ENCODE results near the gene IRAK3. TPM values are rescaled to one million over a fixed set of nuclear protein-coding genes. Genes with fewer than 3 reads are reported as not detected.

IRAK3 gene
- total RNA-seq, 1 experiment from 2014 or later, result 0.44 TPM

DNA sequence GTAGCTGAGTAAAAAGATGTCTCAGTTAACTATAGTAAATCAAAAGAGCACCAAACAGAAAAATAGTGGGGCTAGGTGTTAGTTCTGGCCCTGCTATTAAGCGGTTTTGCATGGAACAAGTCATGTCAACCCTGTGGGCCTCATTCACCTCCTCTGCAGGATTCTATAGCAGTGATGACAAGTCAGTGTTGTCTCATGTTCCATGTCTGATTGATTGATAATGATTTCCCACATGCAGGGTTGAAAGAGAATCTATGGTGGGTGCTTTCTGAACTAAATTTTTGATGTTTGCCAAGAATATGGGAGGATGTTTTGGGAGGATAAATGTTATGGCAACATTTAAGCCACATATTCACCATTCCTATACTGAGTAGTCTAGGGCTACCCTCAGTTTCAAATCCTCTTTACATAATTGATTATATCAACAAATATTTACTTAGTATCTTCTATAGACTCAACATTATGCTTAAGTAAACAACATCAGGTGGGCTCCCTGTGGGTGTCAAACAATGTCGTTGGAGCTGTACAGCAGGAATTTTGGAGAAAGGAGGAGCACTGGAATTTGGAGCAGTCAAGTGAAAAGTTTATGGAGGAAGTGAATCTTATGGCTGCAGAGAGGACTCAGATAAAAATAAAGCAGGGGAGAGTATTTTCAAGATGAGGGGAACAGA is 48.6 kb downstream of the IRAK3 start:
- Histone ChIP-seq H3K79me1 (ENCODE audit: insufficient read depth, low read depth, low read length, poor library complexity, severe bottlenecking) (no peaks in the 10 kb centered on the region), H3K9ac (ENCODE audit: extremely low read depth, insufficient read length, low read length) (no peak overlapping the region), H3K4me1 (ENCODE audit: insufficient read depth, low read length) (no peaks in the 10 kb centered on the region), H2AK5ac (ENCODE audit: insufficient read length, low read length) (no peak overlapping the region), H2AFZ (ENCODE audit: low read length) (no peak overlapping the region), H2BK120ac (ENCODE audit: low read depth, low read length, poor library complexity, severe bottlenecking) (no peak overlapping the region), H3K23ac (ENCODE audit: insufficient read length, low read depth, low read length) (no peak overlapping the region), H3K79me2 (ENCODE audit: insufficient read depth, low read length) (no peaks in the 10 kb centered on the region), H3K27ac (ENCODE audit: insufficient read length, low read depth, low read length) (no peak overlapping the region), H3K4ac (ENCODE audit: low read depth, low read length) (no peak overlapping the region), H3K18ac (ENCODE audit: insufficient read length, low read depth, low read length) (no peak overlapping the region), H3K27me3 (ENCODE audit: insufficient read depth, low read length) (no peaks in the 10 kb centered on the region), H3K56ac (ENCODE audit: insufficient read length, low read depth, low read length) (no peak overlapping the region), H3T11ph (ENCODE audit: low read length) (no peak overlapping the region), H2BK5ac (ENCODE audit: insufficient read length, low read length) (no peak overlapping the region), H2BK12ac (ENCODE audit: insufficient read length, low read depth, low read length) (no peak overlapping the region), H4K5ac (ENCODE audit: insufficient read length, low read depth, low read length) (no peak overlapping the region), H2BK20ac (ENCODE audit: low read depth, low read length, poor library complexity, severe bottlenecking) (no peak overlapping the region), H4K8ac (replicated peaks; ENCODE audit: insufficient read length, low read depth, low read length) (no peak overlapping the region), H3K23me2 (ENCODE audit: insufficient read length, low read depth, low read length, poor library complexity, severe bottlenecking) (no peaks in the 10 kb centered on the region), H3K14ac (ENCODE audit: insufficient read depth, low read length) (no peak overlapping the region), H4K20me1 (ENCODE audit: control insufficient read depth, insufficient read depth, insufficient read length) (no peaks in the 10 kb centered on the region), H4K91ac (ENCODE audit: insufficient read length, low read depth, low read length) (no peak overlapping the region), H2BK15ac (ENCODE audit: low read depth, low read length) (no peak overlapping the region), H3K9me3 (ENCODE audit: control insufficient read depth, low read depth, low read length) (no peaks in the 10 kb centered on the region), H3K4me2 (ENCODE audit: insufficient read depth, insufficient read length, low read length) (no peak overlapping the region)
- Mint-ChIP-seq H3K4me1 (peaks cover 26 to 27% of the 10 kb centered on the region in 2 experiments), H3K36me3 (ENCODE audit: insufficient read depth in 1 of 3, low read depth in 3 of 3) (no peaks in the 10 kb centered on the region; a peak in 1 of 7 replicates), H3K4me3 (no peak overlapping the region), H3K9me3 (no peaks in the 10 kb centered on the region), H3K27me3 (ENCODE audit: low read depth) (peaks cover 8% of the 10 kb centered on the region), H3K27ac (no peak overlapping the region)
- TF ChIP-seq, protein P1, sequence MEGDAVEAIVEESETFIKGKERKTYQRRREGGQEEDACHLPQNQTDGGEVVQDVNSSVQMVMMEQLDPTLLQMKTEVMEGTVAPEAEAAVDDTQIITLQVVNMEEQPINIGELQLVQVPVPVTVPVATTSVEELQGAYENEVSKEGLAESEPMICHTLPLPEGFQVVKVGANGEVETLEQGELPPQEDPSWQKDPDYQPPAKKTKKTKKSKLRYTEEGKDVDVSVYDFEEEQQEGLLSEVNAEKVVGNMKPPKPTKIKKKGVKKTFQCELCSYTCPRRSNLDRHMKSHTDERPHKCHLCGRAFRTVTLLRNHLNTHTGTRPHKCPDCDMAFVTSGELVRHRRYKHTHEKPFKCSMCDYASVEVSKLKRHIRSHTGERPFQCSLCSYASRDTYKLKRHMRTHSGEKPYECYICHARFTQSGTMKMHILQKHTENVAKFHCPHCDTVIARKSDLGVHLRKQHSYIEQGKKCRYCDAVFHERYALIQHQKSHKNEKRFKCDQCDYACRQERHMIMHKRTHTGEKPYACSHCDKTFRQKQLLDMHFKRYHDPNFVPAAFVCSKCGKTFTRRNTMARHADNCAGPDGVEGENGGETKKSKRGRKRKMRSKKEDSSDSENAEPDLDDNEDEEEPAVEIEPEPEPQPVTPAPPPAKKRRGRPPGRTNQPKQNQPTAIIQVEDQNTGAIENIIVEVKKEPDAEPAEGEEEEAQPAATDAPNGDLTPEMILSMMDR (conservative IDR thresholded peaks at IDR 0.05), result no peak
- no CpG with 5 or more reads among the region's 2 CpGs for WGBS (ENCODE audit: extremely low coverage, insufficient read length, low lambda C conversion rate)
- no peak for DNase-seq
